SK-N-SH (cell line): ENCODE data around the gene TFAP2E. TPM values are rescaled to one million over a fixed set of nuclear protein-coding genes. Genes with fewer than 3 reads are reported as not detected.

Experiments
- CTCF ChIA-PET: fragments of 300-600, 350-600 bp; formaldehyde crosslinking; extraction: SDS; loops from one replicate; lab custom pipeline; 2021; lab: Yijun Ruan, JAX
- POLR2A ChIA-PET: fragments of 350-600 bp; sonication (Branson Sonifier 250); formaldehyde crosslinking; extraction: SDS; loops from one replicate; lab custom pipeline; 2020; ENCODE audit warnings: antibody characterized with exemption, inconsistent platforms; lab: Yijun Ruan, JAX
- DNase-seq: peaks from one replicate; pipeline ENCODE4 v3.0.0; 2012
- H2AFZ ChIP-seq: fragments of 200-600 bp; sonication (generic); 2 replicates; pipeline ENCODE4 v1.8.1; 2016; ENCODE audit warnings: antibody characterized with exemption, mild to moderate bottlenecking, low read depth
- H3F3A ChIP-seq: fragments of 200-600 bp; sonication (generic); replicated peaks from 2 replicates; pipeline ENCODE3; 2016; ENCODE audit warnings: antibody characterized with exemption, mild to moderate bottlenecking; ENCODE audit not compliant: insufficient read depth
- H3K27ac ChIP-seq, 2 experiments: fragments of 200-500 bp in 1 of 2; fragments of 200-600 bp in 1 of 2; sonication (Bioruptor generic) in 1 of 2; sonication (generic), shearing (Covaris generic) in 1 of 2; 2 replicates each; pipeline versions ENCODE4 v1.5.1 to v1.6.1; 2014 to 2016; ENCODE audit warnings: low read depth in 2 of 2, inconsistent platforms in 1 of 2, low read length in 1 of 2, mild to moderate bottlenecking in 1 of 2, mixed read lengths in 1 of 2
- H3K27me3 ChIP-seq: fragments of 200-600 bp; sonication (generic), shearing (Covaris generic); 2 replicates; pipeline ENCODE4 v1.6.1; 2016; ENCODE audit warnings: mixed run types; ENCODE audit not compliant: insufficient read depth
- H3K36me3 ChIP-seq, 2 experiments: fragments of 200-500 bp in 1 of 2; fragments of 200-600 bp in 1 of 2; sonication (Bioruptor generic) in 1 of 2; sonication (generic) in 1 of 2; replicated peaks in 1 of 2; 2 replicates each; pipeline versions ENCODE3 to v1.5.1; 2014 to 2016; ENCODE audit warnings: low read length in 1 of 2, mild to moderate bottlenecking in 1 of 2; ENCODE audit not compliant: insufficient read depth in 2 of 2, control insufficient read depth in 1 of 2
- H3K4me1 ChIP-seq, 2 experiments: fragments of 200-500 bp in 1 of 2; fragments of 200-600 bp in 1 of 2; sonication (Bioruptor generic) in 1 of 2; sonication (generic), shearing (Covaris generic) in 1 of 2; 2 replicates each; pipeline versions ENCODE4 v1.5.1 to v1.6.1; 2014 to 2016; ENCODE audit warnings: low read depth in 1 of 2, low read length in 1 of 2, mixed run types in 1 of 2; ENCODE audit not compliant: insufficient read depth in 2 of 2, control insufficient read depth in 1 of 2
- H3K4me2 ChIP-seq: fragments of 200-600 bp; sonication (generic), shearing (Covaris generic); 2 replicates; pipeline ENCODE4 v1.6.1; 2017; ENCODE audit warnings: mixed run types
- H3K4me3 ChIP-seq, 2 experiments: fragments of 200-500 bp in 1 of 2; fragments of 200-600 bp in 1 of 2; sonication (Bioruptor generic) in 1 of 2; sonication (generic), shearing (Covaris generic) in 1 of 2; 2 replicates each; pipeline versions ENCODE4 v1.5.1 to v1.8.1; 2014 to 2016; ENCODE audit warnings: low read depth in 2 of 2, inconsistent platforms in 1 of 2, low read length in 1 of 2, mild to moderate bottlenecking in 1 of 2, mixed read lengths in 1 of 2, moderate library complexity in 1 of 2
- H3K79me2 ChIP-seq: fragments of 200-600 bp; sonication (generic); 2 replicates; pipeline ENCODE4 v1.8.1; 2017; ENCODE audit warnings: mild to moderate bottlenecking; ENCODE audit not compliant: insufficient read depth
- H3K9ac ChIP-seq: fragments of 200-600 bp; sonication (generic); 2 replicates; pipeline ENCODE4 v1.6.1; 2017; ENCODE audit warnings: mixed run types
- H3K9me2 ChIP-seq: fragments of 200-600 bp; sonication (generic); 2 replicates; pipeline ENCODE4 v1.6.1; 2017; ENCODE audit warnings: mixed run types
- H3K9me3 ChIP-seq: fragments of 200-600 bp; sonication (generic); 2 replicates; pipeline ENCODE4 v1.6.1; 2017; ENCODE audit warnings: mixed run types, mild to moderate bottlenecking, moderate library complexity
- H4K20me1 ChIP-seq: fragments of 200-600 bp; sonication (generic); 2 replicates; pipeline ENCODE4 v1.6.1; 2017; ENCODE audit warnings: mild to moderate bottlenecking, mixed run types; ENCODE audit not compliant: insufficient read depth
- CHD2 ChIP-seq: fragments of 150-350 bp; IDR thresholded peaks from 2 replicates; pipeline ENCODE4 v1.6.1; 2018; ENCODE audit warnings: low read length; ENCODE audit not compliant: partially characterized antibody
- JUND ChIP-seq: IDR thresholded peaks from 2 replicates; pipeline ENCODE4 v1.4.0; 2012
- NRF1 ChIP-seq: IDR thresholded peaks from 2 replicates; pipeline ENCODE4 v1.6.1; 2012; ENCODE audit warnings: low read depth, mild to moderate bottlenecking, low read length
- POLR2AphosphoS5 ChIP-seq: IDR thresholded peaks from 2 replicates; pipeline ENCODE4 v1.6.1; 2012; ENCODE audit warnings: low read depth, low read length
- RFX5 ChIP-seq: IDR thresholded peaks from 2 replicates; pipeline ENCODE4 v1.6.1; 2012; ENCODE audit warnings: mild to moderate bottlenecking, improper control_type of control experiment, low read length
- RXRA ChIP-seq: IDR thresholded peaks from 2 replicates; pipeline ENCODE4 v1.4.0; 2012; ENCODE audit warnings: low read depth, mild to moderate bottlenecking, borderline replicate concordance
- SMC3 ChIP-seq: IDR thresholded peaks from 2 replicates; pipeline ENCODE4 v1.6.1; 2012; ENCODE audit warnings: low read depth, low read length, improper control_type of control experiment
- YY1 ChIP-seq: IDR thresholded peaks from 2 replicates; pipeline ENCODE4 v1.4.0; 2012; ENCODE audit warnings: low read depth, mild to moderate bottlenecking
- WGBS: methylation state at CpG from one replicate; pipeline ENCODE4 v1.1.6; 2017; ENCODE audit warnings: low lambda C conversion rate; 5-methylcytosine and 5-hydroxymethylcytosine counted together
- polyA plus RNA-seq, 3 experiments: library from polyadenylated mRNA; depleted of rRNA; stranded (reverse); fragments of >200 nt; gene quantifications; 2 replicates each; pipeline ENCODE4 v1.2.3, GENCODE V29; 2012
- TF ChIP-seq, protein P1 (sequence below): IDR thresholded peaks from 2 replicates; pipeline ENCODE4 v1.4.0; 2012; ENCODE audit warnings: low read depth, borderline replicate concordance

The TFAP2E gene
- polyA plus RNA-seq, 1 of the 3 experiments (the other 2 are of a cell fraction), result 0.59 TPM

- Histone ChIP-seq H4K20me1 (no peaks in the 10 kb centered on the region), H2AFZ (no peak overlapping the region), H3K79me2 (peaks cover 16% of the 10 kb centered on the region), H3F3A (peaks cover 4% of the 10 kb centered on the region), H3K9ac (no peak overlapping the region), H3K4me2 (no peak overlapping the region), H3K9me3 (no peaks in the 10 kb centered on the region), H3K36me3 (peaks cover 0 to 45% of the 10 kb centered on the region in 2 experiments), H3K27ac (no peak overlapping the region), H3K4me1 (peaks cover 4 to 13% of the 10 kb centered on the region in 2 experiments; a peak in 2 of 4 replicates), H3K27me3 (no peaks in the 10 kb centered on the region), H3K4me3 (no peak overlapping the region)
- 94% methylated on average over 11 of the region's 11 CpGs for WGBS
- ChIA-PET CTCF (interaction anchor here (0.6 to 8.2 kb wide), 5 partner anchors 7 to 165 kb away, joined by 3 to 81 read pairs (median 17); no protein-coding TSS in a partner anchor), POLR2A (interaction anchor here (1.3 kb wide), 1 partner anchor 110 kb away, joined by 6 read pairs; no protein-coding TSS in a partner anchor)
- no peak for TF ChIP-seq NRF1
- no peak for TF ChIP-seq SMC3
- TF ChIP-seq RXRA, result no peak
- TF ChIP-seq, all 33 proteins: peak for 0
- no peaks in the 10 kb centered on the region for H3K9me2 ChIP-seq
- peak; percentile 7 for DNase-seq
Observed at GRCh38 chr1:35561297-35561971, 11.7 kb upstream of the TFAP2E start.

GRCh38 chr1:35561972-35562680, 11.0 kb upstream of the TFAP2E start:
- no peak for TF ChIP-seq JUND
- no peak for TF ChIP-seq RFX5
- TF ChIP-seq, protein P1, sequence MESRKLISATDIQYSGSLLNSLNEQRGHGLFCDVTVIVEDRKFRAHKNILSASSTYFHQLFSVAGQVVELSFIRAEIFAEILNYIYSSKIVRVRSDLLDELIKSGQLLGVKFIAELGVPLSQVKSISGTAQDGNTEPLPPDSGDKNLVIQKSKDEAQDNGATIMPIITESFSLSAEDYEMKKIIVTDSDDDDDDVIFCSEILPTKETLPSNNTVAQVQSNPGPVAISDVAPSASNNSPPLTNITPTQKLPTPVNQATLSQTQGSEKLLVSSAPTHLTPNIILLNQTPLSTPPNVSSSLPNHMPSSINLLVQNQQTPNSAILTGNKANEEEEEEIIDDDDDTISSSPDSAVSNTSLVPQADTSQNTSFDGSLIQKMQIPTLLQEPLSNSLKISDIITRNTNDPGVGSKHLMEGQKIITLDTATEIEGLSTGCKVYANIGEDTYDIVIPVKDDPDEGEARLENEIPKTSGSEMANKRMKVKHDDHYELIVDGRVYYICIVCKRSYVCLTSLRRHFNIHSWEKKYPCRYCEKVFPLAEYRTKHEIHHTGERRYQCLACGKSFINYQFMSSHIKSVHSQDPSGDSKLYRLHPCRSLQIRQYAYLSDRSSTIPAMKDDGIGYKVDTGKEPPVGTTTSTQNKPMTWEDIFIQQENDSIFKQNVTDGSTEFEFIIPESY, result no peak
- TF ChIP-seq CHD2, result no peak
- TF ChIP-seq POLR2AphosphoS5, result no peak
- TF ChIP-seq YY1, result no peak
- POLR2A ChIA-PET, result interaction anchor here (1.3 kb wide), 1 partner anchor 110 kb away, joined by 6 read pairs; no protein-coding TSS in a partner anchor
- CTCF ChIA-PET, result interaction anchor here (0.6 to 8.2 kb wide), 5 partner anchors 10 to 164 kb away, joined by 3 to 81 read pairs (median 4); no protein-coding TSS in a partner anchor
- Histone ChIP-seq H3K4me2 (no peak overlapping the region), H3F3A (peaks cover 4% of the 10 kb centered on the region), H4K20me1 (no peaks in the 10 kb centered on the region), H3K4me1 (peaks cover 4 to 13% of the 10 kb centered on the region in 2 experiments; a peak in 1 of 4 replicates), H3K4me3 (no peak overlapping the region), H3K9me2 (no peaks in the 10 kb centered on the region), H3K9ac (no peak overlapping the region), H3K36me3 (peaks cover 0 to 50% of the 10 kb centered on the region in 2 experiments), H3K27me3 (no peaks in the 10 kb centered on the region), H2AFZ (no peak overlapping the region), H3K9me3 (no peaks in the 10 kb centered on the region), H3K27ac (no peak overlapping the region), H3K79me2 (peaks cover 10% of the 10 kb centered on the region; the same call in 1 of the 2 replicates)
- 97% methylated on average over 10 of the region's 15 CpGs for WGBS
- no peak for DNase-seq
